DND-41 (cell line): ENCODE results near the gene FSIP1.

Experiments
- CTCF ChIP-seq: IDR thresholded peaks from 2 replicates; pipeline ENCODE4 v1.5.1; 2012; ENCODE audit warnings: borderline replicate concordance, low read length, moderate library complexity, mild to moderate bottlenecking; ENCODE audit not compliant: poor library complexity, severe bottlenecking; ENCODE audit errors: extremely low read depth
- EZH2 ChIP-seq: IDR thresholded peaks from 3 replicates; pipeline ENCODE4 v1.6.1; 2012; ENCODE audit warnings: borderline replicate concordance, low read depth, mild to moderate bottlenecking, moderate library complexity, low read length, inconsistent platforms; ENCODE audit not compliant: severe bottlenecking

- TF ChIP-seq CTCF (no peak), EZH2 (no peak)
Measured at GRCh38 chr15:39585389-39585841, 197.2 kb downstream of the FSIP1 start.
